Renal cortex interstitium (tissue), 15 donors: Measurements from ENCODE around the gene POLE. TPM values are rescaled to one million over a fixed set of nuclear protein-coding genes. Genes with fewer than 3 reads are reported as not detected.

Source experiments
- DNase-seq, 11 donors: peaks; one replicate each; pipeline ENCODE4 v3.0.0-alpha.2; 2013; ENCODE audit warnings: low read depth in 9 of 11, low spot score in 4 of 11; ENCODE audit errors: extremely low read depth in 1 of 11
- long read RNA-seq, 16 experiments: transcript quantifications; one replicate each; lab custom pipeline, GENCODE V29; 2026
- polyA plus RNA-seq, 3 donors: library from polyadenylated mRNA; unstranded; fragments of 120-200 nt; gene quantifications; one replicate each; pipeline ENCODE4 v1.2.1, GENCODE V29; 2013; ENCODE audit not compliant: insufficient read length in 3 of 3

POLE gene
- polyA plus RNA-seq = 10 to 100 TPM; 55.5 to 59.3 (median 58.9) TPM
- long read RNA-seq, donor 1, partial matches to known transcripts = 7 of 9 reads
- long read RNA-seq, donor 1, other reads (novel, unspliced or antisense) = 0 of 9 reads
- long read RNA-seq, donor 2, partial matches to known transcripts = 0 of 3 reads
- long read RNA-seq, donor 2, other reads (novel, unspliced or antisense) = 0 of 3 reads
- long read RNA-seq, donor 3, partial matches to known transcripts = 0 of 1 reads
- long read RNA-seq, donor 3, other reads (novel, unspliced or antisense) = 0 of 1 reads
- long read RNA-seq, donor 4, partial matches to known transcripts = 0 of 2 reads
- long read RNA-seq, donor 4, other reads (novel, unspliced or antisense) = 0 of 2 reads
- long read RNA-seq, donor 5 = 0 reads
- long read RNA-seq, donor 6, partial matches to known transcripts = 134 of 175 reads
- long read RNA-seq, donor 6, other reads (novel, unspliced or antisense) = 36 of 175 reads
- long read RNA-seq, donor 7, partial matches to known transcripts = 0 of 5 reads
- long read RNA-seq, donor 7, other reads (novel, unspliced or antisense) = 0 of 5 reads
- long read RNA-seq, donor 8, partial matches to known transcripts = 0 of 4 reads
- long read RNA-seq, donor 8, other reads (novel, unspliced or antisense) = 0 of 4 reads
- long read RNA-seq, donor 9, partial matches to known transcripts = 0 of 1 reads
- long read RNA-seq, donor 9, other reads (novel, unspliced or antisense) = 0 of 1 reads
- long read RNA-seq, donor 10, partial matches to known transcripts = 0 of 2 reads
- long read RNA-seq, donor 10, other reads (novel, unspliced or antisense) = 0 of 2 reads
- long read RNA-seq, donor 11, partial matches to known transcripts = 0 of 3 reads
- long read RNA-seq, donor 11, other reads (novel, unspliced or antisense) = 0 of 3 reads
- long read RNA-seq, donor 12, partial matches to known transcripts = 0 of 1 reads
- long read RNA-seq, donor 12, other reads (novel, unspliced or antisense) = 0 of 1 reads
- long read RNA-seq, donor 13 = 0 reads
- long read RNA-seq, donor 14 = 0 reads
- long read RNA-seq, donor 15, partial matches to known transcripts = 81 of 84 reads
- long read RNA-seq, donor 15, other reads (novel, unspliced or antisense) = 0 of 84 reads
- long read RNA-seq, donor 16, partial matches to known transcripts = 57 of 271 reads
- long read RNA-seq, donor 16, other reads (novel, unspliced or antisense) = 210 of 271 reads

GRCh38 chr12:132687211-132688164 is at the start of gene POLE, which contains the start of gene PXMP2:
Gene POLE, minus strand, starts transcription at chr12:132687342. Its CDS starts 27 bp downstream, at chr12:132687315.
Gene PXMP2, plus strand, starts transcription at chr12:132687587. Its CDS starts 84 bp downstream, at chr12:132687671.
- peak; percentile 89 to 98 (median 92) for DNase-seq

GRCh38 chr12:132736913-132737312 is 49.8 kb upstream of the POLE start:
- DNase-seq = no peak

- no peak for DNase-seq
These were observed 49.2 kb upstream of the POLE start for GRCh38 chr12:132736378-132736777.

- DNase-seq = peak in 1 of 11 donors; percentile 2
These were observed 48.4 kb upstream of the POLE start for GRCh38 chr12:132735496-132735895.

- DNase-seq = no peak
These were observed 47.1 kb upstream of the POLE start for GRCh38 chr12:132734206-132734605.

GRCh38 chr12:132731574-132731973 is 44.4 kb upstream of the POLE start:
- DNase-seq = no peak

- DNase-seq = no peak
These were observed 43.2 kb upstream of the POLE start for GRCh38 chr12:132730353-132730752.

- no peak for DNase-seq
These were observed 42.6 kb upstream of the POLE start for GRCh38 chr12:132729541-132730320.

GRCh38 chr12:132728502-132728901 is 41.4 kb upstream of the POLE start:
- DNase-seq = no peak

GRCh38 chr12:132727091-132727794 is 40.1 kb upstream of the POLE start:
- no peak for DNase-seq

GRCh38 chr12:132726386-132726785 is 39.2 kb upstream of the POLE start:
- DNase-seq = no peak

GRCh38 chr12:132724506-132725241 is 37.5 kb upstream of the POLE start:
- no peak for DNase-seq

- no peak for DNase-seq
These were observed 36.6 kb upstream of the POLE start for GRCh38 chr12:132723764-132724140.

- no peak for DNase-seq
These were observed 36.0 kb upstream of the POLE start for GRCh38 chr12:132723015-132723763.

GRCh38 chr12:132720606-132721345 is 33.6 kb upstream of the POLE start:
- no peak for DNase-seq
